ENCODE results near the gene RILP.

The RILP gene

GRCh38 chr17:1647802-1648171 lies 1.9 kb downstream of the RILP start:
- DNase-seq, result no peak

- DNase-seq, result no peak
Observed at GRCh38 chr17:1646199-1646875, 3.3 kb downstream of the RILP start.

GRCh38 chr17:1645207-1646171 lies 4.2 kb downstream of the RILP start, which contains the start of gene SCARF1:
TSS of gene SCARF1 (minus strand) at chr17:1645732. CDS start at chr17:1645697, 35 bp downstream.
- no peak for DNase-seq

- DNase-seq, result peak; percentile 58
Observed at GRCh38 chr17:1644493-1645206, 5.0 kb downstream of the RILP start.

GRCh38 chr17:1643999-1644492 lies 5.6 kb downstream of the RILP start:
- DNase-seq, result no peak

GRCh38 chr17:1643293-1643998 lies 6.2 kb downstream of the RILP start:
- peak; percentile 23 for DNase-seq

GRCh38 chr17:1641065-1641403 lies 8.6 kb downstream of the RILP start:
- no peak for DNase-seq

- DNase-seq, result no peak
Observed at GRCh38 chr17:1640329-1641064, 9.2 kb downstream of the RILP start.

GRCh38 chr17:1639549-1640180 lies 10.0 kb downstream of the RILP start:
- DNase-seq, result no peak

- DNase-seq, result no peak
Observed at GRCh38 chr17:1638624-1639300, 10.9 kb downstream of the RILP start.

- DNase-seq, result no peak
Observed at GRCh38 chr17:1638171-1638590, 11.5 kb downstream of the RILP start.

GRCh38 chr17:1636732-1637285 lies 12.9 kb downstream of the RILP start:
- no peak for DNase-seq

- DNase-seq, result no peak
Observed at GRCh38 chr17:1635675-1636465, 13.8 kb downstream of the RILP start.

GRCh38 chr17:1634841-1635650 lies 14.6 kb downstream of the RILP start:
- no peak for DNase-seq

- no peak for DNase-seq
Observed at GRCh38 chr17:1630662-1631061, 19.0 kb downstream of the RILP start.

- DNase-seq, result peak; percentile 80
Observed at GRCh38 chr17:1629504-1630310, 20.0 kb downstream of the RILP start.

GRCh38 chr17:1628856-1629503 lies 20.7 kb downstream of the RILP start:
- peak; percentile 91 for DNase-seq

Data from activated CD4-positive, alpha-beta T cell treated with anti-CD3 and anti-CD28 coated beads, Interleukin-2, amount 50 U/mL, for 16 hours (primary cell).